Epithelial cell of proximal tubule (primary cell): ENCODE data around the gene NDUFA6. TPM values are rescaled to one million over a fixed set of nuclear protein-coding genes. Genes with fewer than 3 reads are reported as not detected.

Source experiments
- DNase-seq: peaks from one replicate; pipeline ENCODE4 v3.0.0-alpha.2; 2011; ENCODE audit warnings: low read depth
- H3K4me3 ChIP-seq: 2 replicates; pipeline ENCODE4 v1.5.1; 2011; ENCODE audit warnings: low read depth, mild to moderate bottlenecking, low read length
- total RNA-seq: library from RNA; depleted of rRNA; stranded (reverse); fragments of >200 nt; gene quantifications from 2 replicates; pipeline ENCODE4 v1.2.3, GENCODE V29; 2015
- TF ChIP-seq, protein P1 (sequence below): conservative IDR thresholded peaks from 2 replicates; pipeline ENCODE4 v1.5.1; 2012; ENCODE audit warnings: low read depth, mild to moderate bottlenecking, low read length

NDUFA6 gene
- total RNA-seq, 1 donor from 2014 or later = 91.0 TPM

GRCh38 chr22:42052765-42053164 is 37.8 kb downstream of the NDUFA6 start:
- no peak overlapping the region for H3K4me3 ChIP-seq
- TF ChIP-seq, protein P1, sequence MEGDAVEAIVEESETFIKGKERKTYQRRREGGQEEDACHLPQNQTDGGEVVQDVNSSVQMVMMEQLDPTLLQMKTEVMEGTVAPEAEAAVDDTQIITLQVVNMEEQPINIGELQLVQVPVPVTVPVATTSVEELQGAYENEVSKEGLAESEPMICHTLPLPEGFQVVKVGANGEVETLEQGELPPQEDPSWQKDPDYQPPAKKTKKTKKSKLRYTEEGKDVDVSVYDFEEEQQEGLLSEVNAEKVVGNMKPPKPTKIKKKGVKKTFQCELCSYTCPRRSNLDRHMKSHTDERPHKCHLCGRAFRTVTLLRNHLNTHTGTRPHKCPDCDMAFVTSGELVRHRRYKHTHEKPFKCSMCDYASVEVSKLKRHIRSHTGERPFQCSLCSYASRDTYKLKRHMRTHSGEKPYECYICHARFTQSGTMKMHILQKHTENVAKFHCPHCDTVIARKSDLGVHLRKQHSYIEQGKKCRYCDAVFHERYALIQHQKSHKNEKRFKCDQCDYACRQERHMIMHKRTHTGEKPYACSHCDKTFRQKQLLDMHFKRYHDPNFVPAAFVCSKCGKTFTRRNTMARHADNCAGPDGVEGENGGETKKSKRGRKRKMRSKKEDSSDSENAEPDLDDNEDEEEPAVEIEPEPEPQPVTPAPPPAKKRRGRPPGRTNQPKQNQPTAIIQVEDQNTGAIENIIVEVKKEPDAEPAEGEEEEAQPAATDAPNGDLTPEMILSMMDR = no peak
- DNase-seq = no peak

DNA sequence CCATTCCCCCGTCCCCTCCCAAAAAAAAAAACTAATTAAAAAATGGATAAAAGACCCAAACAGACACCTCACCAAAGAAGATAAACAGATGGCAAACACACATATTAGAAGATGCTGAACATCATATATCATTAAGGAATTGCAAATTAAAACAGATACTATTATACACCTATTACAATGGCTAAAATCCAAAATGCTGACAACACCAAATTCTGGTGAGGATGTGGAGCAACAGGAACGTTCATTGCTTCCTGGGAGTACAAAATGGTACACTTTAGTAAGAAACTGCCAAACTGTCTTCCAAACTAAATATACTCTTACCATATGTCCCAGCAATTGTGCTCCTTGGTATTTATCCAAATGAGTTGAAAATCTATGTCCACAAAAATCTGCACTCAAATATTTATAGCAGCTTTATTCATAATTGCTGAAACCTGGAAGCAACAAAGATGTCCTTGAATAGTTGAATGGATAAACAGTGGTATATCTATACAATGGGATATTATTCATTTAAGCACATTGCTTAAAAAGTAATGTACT is 39.9 kb downstream of the NDUFA6 start:
- TF ChIP-seq, protein P1 = no peak
- no peak overlapping the region for H3K4me3 ChIP-seq
- no peak for DNase-seq

DNA sequence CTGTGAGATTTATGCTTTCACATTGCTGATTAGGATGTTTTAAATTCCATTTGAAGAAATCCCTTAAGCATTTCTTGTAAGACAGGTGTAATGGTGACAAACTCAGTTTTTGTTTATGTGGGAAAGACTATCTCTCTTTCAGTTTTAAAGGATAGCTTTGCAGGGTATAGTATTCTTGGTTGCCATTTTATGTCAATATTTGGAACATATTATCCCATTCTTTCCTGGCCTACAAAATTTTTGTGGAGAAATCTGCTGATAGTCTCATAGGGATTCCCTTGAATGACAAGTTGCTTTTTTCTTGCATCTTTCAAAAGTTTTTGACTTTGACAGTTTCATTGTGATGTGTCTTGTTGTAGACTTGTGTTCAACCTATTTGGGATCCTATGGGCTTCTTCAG is 48.8 kb downstream of the NDUFA6 start:
- no peak overlapping the region for H3K4me3 ChIP-seq
- DNase-seq = no peak
- TF ChIP-seq, protein P1 = no peak

GRCh38 chr22:42039271-42039670 is 51.3 kb downstream of the NDUFA6 start:
- H3K4me3 ChIP-seq = no peak overlapping the region
- TF ChIP-seq, protein P1 = no peak
- no peak for DNase-seq

Other genes starting within 250 kb of the NDUFA6 start
- gene SHISA8, start 175.7 kb downstream of the NDUFA6 start, total RNA-seq = not detected in 2 replicates
- 1.0 TPM in 1 of 2 replicates, not detected in the other for gene TNFRSF13C, start 164.0 kb downstream of the NDUFA6 start, total RNA-seq
- gene CENPM, start 143.6 kb downstream of the NDUFA6 start, total RNA-seq = 58.2 and 68.1 TPM in 2 replicates
- gene SEPTIN3, start 121.3 kb downstream of the NDUFA6 start, total RNA-seq = 0.06 and 0.14 TPM in 2 replicates
- gene WBP2NL, start 92.0 kb downstream of the NDUFA6 start, total RNA-seq = 0.17 TPM in 1 of 2 replicates, not detected in the other
- gene NAGA, start 20.0 kb downstream of the NDUFA6 start, total RNA-seq = 38.9 and 41.2 TPM in 2 replicates
- 10.9 and 11.2 TPM in 2 replicates for gene PHETA2, start 16.5 kb downstream of the NDUFA6 start, total RNA-seq
- 1.1 and 3.0 TPM in 2 replicates for gene SMDT1, start 11.1 kb downstream of the NDUFA6 start, total RNA-seq
- 0.14 and 0.29 TPM in 2 replicates for gene CYP2D6, start 40.0 kb upstream of the NDUFA6 start, total RNA-seq
- 27.6 and 30.7 TPM in 2 replicates for gene TCF20, start 179.9 kb upstream of the NDUFA6 start, total RNA-seq